ENCODE results near the gene PTPRZ1.
A peak's percentile ranks its signal among the peaks of the same experiment; 100 is the strongest.

The PTPRZ1 gene

DNA sequence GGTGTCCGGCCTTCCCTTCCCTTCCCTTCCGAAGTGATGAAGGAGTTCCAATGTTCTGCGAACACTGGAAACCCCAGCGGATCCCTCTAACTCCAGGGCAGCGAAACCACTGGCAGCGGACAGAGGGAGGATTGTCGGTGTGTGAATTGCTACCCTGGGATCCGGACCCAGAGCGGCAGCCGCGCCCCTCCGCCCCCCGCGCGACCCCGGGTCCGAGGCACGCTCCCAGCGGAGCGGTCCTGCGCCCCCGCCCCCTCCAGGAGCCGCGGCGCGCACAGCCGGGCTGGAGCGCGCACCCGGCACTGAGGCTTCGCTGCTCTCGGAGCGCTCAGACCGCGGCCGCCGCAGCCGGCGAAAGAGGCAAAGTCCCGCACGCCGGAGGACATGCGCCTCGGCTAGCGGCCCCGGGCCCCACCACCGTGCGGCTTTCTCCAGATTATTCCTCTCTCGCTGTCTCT is at the start of gene PTPRZ1:
Gene PTPRZ1 (plus strand): TSS at position 331 of the 458 bp plus-strand sequence. CDS start 339 bp downstream, outside the sequence.
- DNase-seq, result no peak

GRCh38 chr7:121824276-121824675 is 48.7 kb upstream of the PTPRZ1 start:
- DNase-seq, result no peak

DNA sequence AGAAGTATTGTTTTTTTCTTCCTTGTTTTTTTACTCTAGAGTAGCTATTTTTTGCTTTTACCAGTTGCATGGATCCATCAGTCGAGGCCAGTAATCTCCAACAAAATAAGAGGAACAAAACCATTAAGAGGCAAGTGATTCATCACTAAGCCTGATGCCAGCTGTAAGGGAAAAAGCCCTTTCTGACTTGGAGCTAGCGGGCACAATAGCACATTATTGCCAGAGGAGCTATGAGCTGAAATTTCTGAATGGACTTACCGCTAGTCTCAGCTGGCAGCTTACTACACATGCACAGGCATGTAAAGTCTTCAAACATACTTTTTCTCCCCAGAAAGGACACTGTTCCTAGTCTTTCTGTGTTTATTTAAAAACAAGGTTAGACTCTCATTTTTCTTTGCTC is 41.6 kb upstream of the PTPRZ1 start:
- peak; percentile 7 for DNase-seq

- peak; percentile 54 for DNase-seq
These were observed 41.2 kb upstream of the PTPRZ1 start for GRCh38 chr7:121831801-121832200.

DNA sequence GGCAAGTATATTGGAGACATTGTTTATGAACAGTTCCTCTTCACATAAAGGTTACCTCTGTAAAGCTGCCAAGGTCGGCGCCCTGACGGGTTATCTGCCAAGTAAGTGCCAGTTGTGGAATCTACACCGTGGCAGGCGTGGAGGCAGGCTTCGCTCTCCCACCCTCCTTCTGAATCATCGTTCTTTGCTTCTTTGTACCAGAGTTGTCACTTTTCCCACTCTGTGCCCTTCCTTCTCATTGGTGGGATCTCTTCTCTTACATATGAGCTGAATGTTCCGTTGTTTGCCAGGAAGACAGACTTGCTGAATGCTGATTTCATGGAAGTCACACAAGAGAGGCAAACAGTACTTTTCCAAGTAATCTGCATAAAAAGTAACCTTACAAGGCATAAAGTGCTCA is 40.6 kb upstream of the PTPRZ1 start:
- no peak for DNase-seq

GRCh38 chr7:121833991-121834390 is 39.0 kb upstream of the PTPRZ1 start:
- DNase-seq, result no peak

DNA sequence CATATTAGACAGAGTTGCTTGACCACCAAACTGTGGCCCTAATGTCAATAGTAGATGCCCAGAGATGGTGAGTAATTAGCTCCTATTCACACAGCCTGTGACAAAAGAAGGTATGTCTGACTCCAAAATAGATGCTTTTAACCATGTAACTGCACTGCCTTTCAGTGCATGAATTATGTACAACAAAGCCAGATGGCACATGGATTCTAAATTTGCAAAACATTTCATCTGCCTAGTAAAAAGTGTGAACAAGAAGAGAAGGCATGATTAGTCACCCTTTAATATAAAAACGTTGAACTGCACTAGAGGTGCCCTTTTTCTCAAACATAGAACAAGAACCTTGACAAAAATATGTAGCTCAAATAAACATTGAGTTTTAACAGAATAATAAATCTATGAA is 35.5 kb upstream of the PTPRZ1 start:
- no peak for DNase-seq

GRCh38 chr7:121847041-121847440 is 25.9 kb upstream of the PTPRZ1 start:
- DNase-seq, result no peak

GRCh38 chr7:121853307-121853706 is 19.7 kb upstream of the PTPRZ1 start:
- DNase-seq, result no peak

DNA sequence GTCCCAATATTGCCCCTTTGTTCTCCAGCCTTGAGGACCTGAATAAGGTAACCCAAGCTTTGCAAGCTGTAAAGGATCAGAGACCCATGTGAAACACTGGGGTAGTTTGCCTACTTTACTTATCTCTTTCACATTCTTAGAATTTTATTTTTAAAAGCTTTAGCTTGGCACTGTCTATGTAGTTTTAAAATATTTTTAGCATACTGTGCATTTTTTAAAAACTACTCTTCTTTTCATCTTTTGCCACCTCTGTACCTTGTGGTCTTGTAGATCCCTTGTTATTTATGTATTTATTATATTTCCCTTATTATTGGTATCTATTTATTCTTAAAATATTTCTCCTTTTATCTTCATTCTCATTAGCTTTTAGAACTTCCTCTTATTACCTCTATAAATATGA is 12.0 kb upstream of the PTPRZ1 start:
- DNase-seq, result no peak

DNA sequence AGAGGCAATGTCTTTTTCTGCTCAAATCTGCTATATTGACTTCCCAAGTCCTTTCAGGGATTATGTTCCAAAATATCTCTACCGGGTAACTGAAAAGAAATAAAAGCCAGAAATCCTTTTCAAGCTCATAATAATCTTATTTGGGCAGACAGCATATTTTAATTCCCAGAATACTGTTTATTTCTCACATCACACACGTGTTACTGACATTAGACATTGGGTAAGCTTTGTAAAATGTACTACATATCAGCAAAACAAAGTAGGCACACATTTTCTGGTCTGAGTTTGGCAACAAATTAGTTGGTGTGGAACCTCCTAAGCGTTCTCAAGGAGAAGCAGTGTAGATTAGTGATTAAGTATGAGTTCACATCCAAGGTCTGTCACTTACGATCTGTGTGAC is 10.4 kb upstream of the PTPRZ1 start:
- no peak for DNase-seq

DNA sequence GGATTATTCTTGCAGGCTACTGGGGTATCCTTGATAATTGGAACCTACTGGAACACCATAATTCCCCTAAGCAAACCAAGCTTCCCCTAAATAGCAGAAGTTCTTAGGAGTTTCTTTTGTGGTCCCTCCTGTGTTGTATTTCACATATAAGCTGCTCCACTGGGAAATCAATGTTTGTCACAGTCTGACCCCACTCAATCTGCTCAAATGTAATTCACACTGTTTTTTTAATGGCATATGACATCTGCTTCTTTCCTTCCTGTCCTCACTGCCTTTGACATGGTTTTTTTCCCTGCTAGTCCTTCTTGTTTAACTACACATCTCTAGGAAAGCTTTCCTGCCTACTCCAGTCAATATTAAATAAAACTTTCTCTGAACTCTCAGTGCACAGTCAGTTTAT is 1.8 kb upstream of the PTPRZ1 start:
- no peak for DNase-seq

DNA sequence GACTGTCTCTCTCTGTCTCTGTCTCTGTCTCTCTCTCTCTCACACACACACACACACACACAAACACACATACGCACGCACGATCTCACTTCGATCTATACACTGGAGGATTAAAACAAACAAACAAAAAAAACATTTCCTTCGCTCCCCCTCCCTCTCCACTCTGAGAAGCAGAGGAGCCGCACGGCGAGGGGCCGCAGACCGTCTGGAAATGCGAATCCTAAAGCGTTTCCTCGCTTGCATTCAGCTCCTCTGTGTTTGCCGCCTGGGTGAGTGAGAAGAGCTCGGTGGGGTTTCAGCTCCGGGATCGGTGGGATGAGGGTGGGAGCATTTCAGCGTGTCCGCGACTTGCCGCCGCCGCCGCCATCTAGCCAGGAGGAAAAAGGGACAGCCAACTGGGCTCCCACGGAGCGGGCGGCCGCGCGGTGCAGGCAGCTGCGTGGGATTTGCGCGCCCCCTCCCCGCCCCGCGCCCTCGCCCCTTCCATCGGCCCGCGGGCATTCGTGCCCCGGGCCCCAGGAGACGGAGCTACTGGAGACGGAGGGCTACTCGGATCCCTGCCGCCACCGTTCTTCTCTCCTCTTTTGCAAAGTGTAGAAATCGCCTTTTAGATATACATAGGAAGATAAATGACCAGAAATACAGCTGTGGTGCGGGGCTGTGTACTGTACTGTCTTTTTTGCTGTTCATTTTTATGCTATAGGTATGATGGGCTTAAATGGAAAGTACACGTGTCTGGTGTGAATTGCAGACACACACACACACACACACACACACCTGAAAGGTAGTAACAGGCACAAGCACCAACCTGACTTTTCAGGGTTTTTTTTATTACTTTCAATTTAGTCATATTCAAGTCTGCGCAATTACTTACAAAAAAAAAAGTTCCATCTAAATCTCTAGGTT is 581 bp downstream of the PTPRZ1 start:
- no peak for DNase-seq

DNA sequence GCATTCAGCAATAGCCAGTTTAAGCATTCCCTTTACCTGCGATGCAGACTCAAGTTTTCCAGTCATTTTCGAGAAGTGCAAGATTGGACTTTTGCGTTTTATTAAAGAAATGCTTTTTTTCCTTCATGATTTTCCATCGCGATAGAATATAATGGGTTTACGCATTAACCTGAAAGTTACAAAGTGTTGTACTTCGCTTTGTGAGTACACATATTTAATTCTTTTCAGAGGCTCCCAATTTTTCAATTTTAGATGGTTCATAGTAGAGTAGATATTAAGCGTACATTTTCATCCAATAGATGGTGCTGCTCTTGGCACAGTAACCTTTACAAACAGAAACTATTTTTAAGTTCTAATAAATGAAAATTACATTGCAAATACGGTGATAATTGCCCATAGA is 1.3 kb downstream of the PTPRZ1 start:
- DNase-seq, result no peak

DNA sequence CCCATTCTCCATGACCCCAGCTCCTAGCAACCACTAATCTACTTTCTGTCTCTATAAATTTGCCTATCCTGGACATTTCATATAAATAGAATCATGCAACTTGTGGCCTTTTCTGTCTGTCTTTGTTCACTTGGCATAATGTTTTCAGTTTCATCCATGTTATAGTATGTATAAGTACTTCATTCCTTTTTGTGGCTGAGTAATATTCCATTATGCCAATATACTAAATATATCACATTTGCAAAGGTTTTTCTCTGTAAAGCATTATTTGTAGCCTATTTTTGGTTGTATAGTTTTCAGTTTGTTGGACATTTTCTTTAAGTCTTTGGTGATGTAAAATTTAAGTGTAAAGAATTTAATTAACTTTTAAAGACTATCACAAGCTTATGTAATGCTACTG is 2.2 kb downstream of the PTPRZ1 start:
- DNase-seq, result no peak

- DNase-seq, result no peak
These were observed 3.9 kb downstream of the PTPRZ1 start for GRCh38 chr7:121876656-121877500.

DNA sequence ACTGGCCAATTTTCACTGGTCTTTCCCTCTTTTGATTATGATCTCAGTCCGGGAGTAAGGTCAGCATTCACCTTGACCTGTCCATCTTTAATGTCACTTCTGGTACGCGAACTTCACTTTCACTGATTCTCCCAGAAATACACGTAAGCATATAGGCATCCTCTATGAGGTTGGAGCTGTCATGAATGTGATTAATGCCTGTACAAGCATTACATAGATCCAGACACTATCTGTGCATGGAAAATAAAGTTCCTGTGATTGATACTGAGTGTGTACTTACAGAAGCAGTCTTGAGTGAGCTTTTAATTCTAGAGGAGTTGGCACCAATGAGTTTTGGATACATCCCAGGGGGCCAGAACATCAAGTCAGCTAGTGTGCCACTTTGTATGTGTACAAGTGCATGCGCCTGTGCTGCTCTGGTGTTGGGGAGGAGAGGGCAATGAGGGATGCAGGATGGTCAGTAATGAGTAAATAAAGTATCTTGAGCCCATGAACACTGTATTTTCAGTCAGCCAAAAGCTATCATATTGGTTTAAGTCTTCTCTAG is 6.0 kb downstream of the PTPRZ1 start:
- no peak for DNase-seq

DNA sequence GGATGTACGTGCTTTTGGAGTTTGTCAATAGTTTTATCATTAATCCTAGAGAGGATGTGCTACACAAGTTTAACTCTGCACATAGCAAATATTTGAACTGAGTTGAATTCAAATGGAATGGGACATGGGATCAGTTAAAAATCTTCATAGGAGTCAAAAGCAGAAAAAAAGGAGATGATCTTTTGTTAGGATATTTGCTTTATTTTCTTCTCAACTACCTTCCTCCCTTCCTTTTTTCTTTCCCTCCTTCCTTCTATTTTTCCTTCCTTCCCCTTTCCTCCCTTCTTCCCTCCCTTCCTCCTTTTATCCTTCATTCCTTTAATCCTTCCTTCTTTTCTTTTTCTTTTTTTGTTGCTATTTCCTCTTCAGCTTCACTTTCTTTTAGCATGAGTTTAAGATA is 6.6 kb downstream of the PTPRZ1 start:
- DNase-seq, result no peak

DNA sequence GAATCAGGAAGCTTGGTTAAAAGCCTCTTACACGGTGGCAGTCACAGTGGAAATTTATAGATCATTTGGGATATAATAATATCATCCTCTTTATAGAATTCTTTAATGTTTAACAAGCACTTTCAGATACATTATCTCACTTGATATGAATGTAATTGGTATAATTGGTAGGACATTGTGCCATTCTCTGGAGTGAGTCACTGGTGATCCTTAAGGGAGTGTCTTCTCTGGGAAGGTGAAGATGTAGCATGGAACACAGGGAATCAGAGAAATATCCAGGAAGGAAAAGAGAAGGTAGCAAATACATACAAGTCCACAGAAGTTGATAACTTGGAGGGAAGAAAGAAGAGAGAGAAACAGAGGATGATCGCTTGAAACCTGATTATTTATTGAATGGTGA is 9.8 kb downstream of the PTPRZ1 start:
- no peak for DNase-seq

- DNase-seq, result no peak
These were observed 12.4 kb downstream of the PTPRZ1 start for GRCh38 chr7:121885166-121885920.

- DNase-seq, result no peak
These were observed 14.7 kb downstream of the PTPRZ1 start for GRCh38 chr7:121887634-121888033.

GRCh38 chr7:121890833-121891232 is 17.9 kb downstream of the PTPRZ1 start:
- no peak for DNase-seq

- DNase-seq, result no peak
These were observed 18.8 kb downstream of the PTPRZ1 start for GRCh38 chr7:121891731-121892130.

Measured in DMS153 (cell line).